Mesenteric fat pad (tissue), 1 donor: ENCODE results near the gene MST1. TPM values are rescaled to one million over a fixed set of nuclear protein-coding genes. Genes with fewer than 3 reads are reported as not detected.

Experiments used
- DNase-seq: peaks from one replicate; pipeline ENCODE4 v3.0.0-alpha.2; 2020; ENCODE audit warnings: low spot score
- total RNA-seq: library from RNA; stranded (reverse); fragmentation: NEBNext Ultra II Directional; extraction: Animal tissue kit (Norgen Biotek cat#: 25700); gene quantifications from one replicate; pipeline ENCODE4 v1.2.1, GENCODE V29; 2021
- donor health status: DM: yes; HTN: yes; CAD: no.

Gene MST1
- total RNA-seq, 1 donor from 2014 or later = 5.7 TPM

GRCh38 chr3:49718858-49719213 lies 29.6 kb upstream of the MST1 start:
- no peak for DNase-seq

GRCh38 chr3:49717959-49718857 lies 28.9 kb upstream of the MST1 start:
- peak; percentile 83 for DNase-seq

DNA sequence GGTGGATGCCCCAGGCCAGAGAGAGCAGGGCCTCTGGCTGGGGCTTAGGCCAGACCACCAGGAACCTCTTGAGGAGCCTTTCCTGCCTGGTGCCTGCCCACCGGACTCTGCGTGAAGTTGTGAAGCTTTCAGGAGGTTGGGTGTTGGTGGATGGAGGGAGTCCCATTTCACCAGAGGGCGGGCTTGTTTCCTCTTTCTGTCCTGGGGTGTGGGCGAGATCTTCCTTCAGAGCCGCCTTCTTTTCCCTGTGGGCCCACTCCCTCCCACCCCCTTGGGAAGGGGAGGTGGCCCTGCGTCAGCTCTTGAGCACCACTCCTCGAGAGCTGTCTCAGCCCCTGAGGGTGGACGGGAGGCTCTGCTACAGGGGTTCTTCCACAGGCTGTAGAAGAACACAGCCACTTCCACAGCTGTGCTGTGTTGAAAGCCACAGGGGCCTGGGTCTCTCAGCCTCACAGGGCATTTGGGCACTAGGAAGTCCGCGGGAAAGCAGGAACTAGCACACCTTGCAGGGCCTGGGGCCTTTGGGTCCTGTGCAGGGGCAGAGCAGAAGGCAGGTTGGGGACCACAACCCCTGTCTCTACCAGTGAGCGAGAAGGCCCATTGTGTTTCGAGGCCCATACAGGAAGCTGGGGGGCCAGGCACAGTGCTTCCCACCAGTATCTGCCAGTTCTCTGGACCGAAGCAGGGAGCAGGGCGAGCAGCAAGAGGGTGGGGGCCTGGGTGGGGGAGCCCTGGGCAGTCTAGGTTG lies 28.1 kb upstream of the MST1 start:
- DNase-seq = peak; percentile 81

- peak; percentile 68 for DNase-seq
Observed at GRCh38 chr3:49716691-49717210, 27.5 kb upstream of the MST1 start.

DNA sequence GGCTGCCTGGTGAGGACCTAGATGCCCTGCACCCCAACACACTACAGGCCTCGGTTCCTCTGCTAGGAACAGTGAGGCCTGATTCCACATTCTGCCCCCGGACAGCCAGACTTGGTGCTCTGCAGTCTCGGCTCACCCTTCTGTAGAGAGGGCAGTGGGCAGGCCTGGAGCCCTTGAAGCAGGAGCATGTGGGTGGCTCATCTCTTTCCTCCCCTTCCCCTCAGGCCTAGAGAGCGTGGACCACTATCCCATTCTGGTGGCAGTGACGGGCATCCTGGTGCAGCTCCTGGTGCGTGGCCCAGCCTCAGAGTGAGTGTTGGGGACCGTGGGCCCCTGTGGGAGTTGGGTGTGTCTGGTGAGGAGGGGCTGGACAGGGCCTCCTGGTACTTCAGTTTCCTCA lies 26.9 kb upstream of the MST1 start:
- DNase-seq = peak; percentile 88

DNA sequence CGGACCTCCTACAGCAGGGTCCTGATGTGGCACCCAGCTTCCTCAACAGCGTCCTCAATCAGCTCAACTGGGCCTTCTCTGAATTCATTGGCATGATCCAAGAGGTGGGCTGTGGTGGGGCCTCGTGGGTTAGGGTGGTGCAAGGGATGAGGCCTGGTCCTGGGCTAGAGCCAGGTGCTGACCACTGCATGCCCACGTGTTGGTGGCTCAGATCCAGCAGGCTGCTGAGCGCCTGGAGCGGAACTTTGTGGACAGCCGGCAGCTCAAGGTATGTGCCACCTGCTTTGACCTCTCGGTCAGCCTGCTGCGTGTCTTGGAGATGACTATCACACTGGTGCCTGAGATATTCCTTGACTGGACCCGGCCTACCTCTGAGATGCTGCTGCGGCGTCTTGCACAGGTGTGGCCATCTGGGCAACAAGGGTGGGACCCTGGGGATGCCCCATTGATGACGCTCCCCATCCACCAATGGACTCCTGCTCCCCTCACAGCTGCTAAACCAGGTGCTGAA lies 26.4 kb upstream of the MST1 start:
- DNase-seq = peak; percentile 81

- no peak for DNase-seq
Observed at GRCh38 chr3:49714728-49715550, 25.7 kb upstream of the MST1 start.

- DNase-seq = no peak
Observed at GRCh38 chr3:49713336-49714105, 24.2 kb upstream of the MST1 start.

GRCh38 chr3:49712631-49713317 lies 23.5 kb upstream of the MST1 start:
- DNase-seq = no peak

DNA sequence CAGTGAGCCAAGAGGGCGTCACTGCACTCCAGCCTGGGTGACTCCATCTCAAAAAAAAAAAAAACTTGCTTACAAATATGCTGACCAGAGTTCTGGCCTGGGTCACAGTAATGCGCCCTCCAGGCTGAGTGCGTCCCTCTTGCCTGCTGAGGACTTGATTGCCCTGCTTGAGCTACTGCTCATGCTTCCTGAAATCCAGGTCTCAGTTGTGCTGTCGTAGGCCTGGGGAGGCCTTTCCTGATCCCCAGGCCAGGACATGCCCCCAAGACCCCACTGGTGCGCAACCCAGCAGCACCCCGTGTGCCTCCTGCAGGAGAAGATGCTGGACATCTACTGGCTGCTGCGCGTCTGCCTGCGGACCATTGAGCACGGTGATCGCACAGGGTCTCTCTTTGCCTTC lies 22.9 kb upstream of the MST1 start:
- DNase-seq = no peak

DNA sequence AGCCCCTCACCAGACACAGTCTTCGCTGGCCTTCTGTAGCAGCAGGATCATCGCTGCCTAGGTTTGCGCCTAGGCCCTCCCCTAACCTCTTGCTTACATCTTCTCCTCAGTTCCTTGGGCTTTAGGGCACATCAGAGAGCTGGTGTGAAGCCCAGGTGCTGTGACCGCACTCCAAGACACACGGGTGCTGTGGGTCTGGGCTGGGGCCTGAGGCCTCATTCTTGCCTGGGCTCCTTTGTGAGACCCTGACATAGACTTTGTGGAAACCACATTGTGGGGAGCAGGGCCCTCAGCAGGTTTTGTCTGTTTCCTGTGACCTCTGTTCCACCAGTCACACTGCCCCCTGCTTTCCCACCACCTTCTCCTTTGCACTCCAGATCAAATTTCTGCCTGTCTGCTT lies 22.2 kb upstream of the MST1 start:
- DNase-seq = no peak

DNA sequence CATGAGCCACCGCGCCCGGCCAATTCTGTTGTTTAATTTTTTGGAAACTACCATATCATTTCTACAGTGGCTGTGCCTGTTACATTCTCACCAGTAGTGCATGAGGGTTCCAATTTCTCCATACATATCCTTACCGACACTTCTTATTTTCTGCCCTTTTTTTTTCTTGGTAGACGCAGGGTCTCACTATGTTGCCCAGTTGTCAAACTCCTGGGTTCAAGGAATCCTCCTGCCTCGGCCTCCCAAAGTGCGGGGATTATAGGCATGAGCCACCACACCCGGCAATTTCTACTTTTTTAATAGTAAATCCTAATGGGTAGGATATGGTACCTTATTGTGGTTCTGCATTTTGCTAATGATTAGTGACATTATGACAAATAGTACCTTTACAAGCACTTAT lies 20.6 kb upstream of the MST1 start:
- DNase-seq = no peak

- DNase-seq = no peak
Observed at GRCh38 chr3:49707113-49707480, 17.8 kb upstream of the MST1 start.

DNA sequence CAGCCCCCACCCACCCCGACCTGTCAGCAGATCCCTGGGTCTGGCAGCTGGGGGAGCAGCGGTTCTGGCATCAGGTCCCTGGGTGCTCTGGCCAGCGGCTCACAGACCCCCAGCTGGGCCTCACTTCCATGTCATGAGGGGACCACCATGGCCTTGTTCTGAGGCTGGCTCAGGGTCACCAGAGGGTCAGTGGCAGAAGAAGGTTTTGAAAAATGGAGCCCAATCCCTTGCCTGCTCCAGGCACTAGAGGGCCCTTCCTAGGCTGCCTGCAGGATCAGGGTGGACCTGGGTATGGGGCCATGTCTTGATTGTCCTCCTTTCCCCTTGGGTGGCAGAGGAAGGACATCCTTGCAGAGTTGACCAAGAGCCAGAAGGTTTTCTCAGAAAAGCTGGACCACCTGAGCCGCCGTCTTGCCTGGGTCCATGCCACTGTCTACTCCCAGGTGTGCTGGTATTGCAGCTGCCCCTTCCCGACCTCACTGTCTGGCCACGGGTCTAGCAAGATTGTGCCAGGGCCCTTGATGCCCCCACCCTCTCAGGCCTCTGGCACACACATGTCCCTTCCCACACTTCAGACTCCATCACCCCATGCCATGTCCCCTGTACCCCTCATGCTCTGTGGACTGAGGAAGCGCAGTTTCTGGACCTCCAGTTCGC lies 17.3 kb upstream of the MST1 start:
- DNase-seq = no peak

DNA sequence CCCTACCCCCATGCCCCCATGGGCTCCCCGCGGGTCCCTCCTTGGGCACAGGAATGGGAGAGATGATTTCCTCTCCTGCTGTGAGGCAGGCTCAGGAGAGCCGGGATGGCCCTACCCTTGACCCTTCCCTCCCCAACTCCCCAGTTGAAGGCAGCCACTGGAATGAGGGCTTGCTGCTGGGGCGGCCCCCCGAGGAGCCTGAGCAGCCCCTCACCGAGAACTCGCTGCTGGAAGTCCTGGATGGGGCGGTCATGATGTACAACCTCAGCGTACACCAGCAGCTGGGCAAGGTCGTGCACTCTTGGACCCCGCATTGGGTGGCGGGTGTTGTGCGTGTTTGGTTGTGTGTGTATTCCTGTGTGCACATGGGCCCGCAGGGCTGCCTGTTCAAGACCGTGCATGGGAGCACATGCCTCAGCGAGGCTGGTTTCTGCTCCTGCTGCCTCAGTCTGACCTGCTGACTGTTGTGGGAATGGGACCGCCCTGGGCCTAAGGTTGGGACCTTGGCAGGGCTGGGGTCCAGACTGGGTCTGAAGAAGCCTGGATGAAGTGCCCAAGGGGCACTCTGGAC lies 16.2 kb upstream of the MST1 start:
- DNase-seq = no peak

GRCh38 chr3:49704629-49705028 lies 15.4 kb upstream of the MST1 start:
- DNase-seq = no peak

GRCh38 chr3:49703956-49704355 lies 14.7 kb upstream of the MST1 start:
- no peak for DNase-seq

DNA sequence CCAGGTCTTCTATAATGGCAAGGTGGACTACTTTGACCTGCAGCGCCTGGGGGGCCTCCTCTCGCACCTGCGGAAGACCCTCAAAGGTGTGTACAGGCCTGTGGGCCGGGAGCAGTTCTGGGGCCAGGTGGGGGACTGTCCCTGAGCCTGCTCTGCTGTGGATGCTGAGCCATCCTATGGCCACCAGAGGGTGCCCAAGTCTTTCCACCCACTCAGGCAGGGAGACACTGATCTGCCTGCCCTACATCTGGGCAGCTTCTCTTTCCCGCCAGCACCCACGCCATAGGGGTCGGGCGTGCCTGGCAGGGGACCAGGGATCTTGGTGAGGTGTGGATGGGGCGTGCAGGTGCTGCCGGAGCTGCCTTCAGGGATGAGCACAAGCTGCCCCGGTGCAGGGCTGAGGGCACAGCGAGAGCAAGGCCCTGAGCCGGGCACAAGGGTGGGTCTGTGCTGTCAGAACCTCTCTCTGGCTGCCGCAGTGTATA lies 14.2 kb upstream of the MST1 start:
- no peak for DNase-seq

DNA sequence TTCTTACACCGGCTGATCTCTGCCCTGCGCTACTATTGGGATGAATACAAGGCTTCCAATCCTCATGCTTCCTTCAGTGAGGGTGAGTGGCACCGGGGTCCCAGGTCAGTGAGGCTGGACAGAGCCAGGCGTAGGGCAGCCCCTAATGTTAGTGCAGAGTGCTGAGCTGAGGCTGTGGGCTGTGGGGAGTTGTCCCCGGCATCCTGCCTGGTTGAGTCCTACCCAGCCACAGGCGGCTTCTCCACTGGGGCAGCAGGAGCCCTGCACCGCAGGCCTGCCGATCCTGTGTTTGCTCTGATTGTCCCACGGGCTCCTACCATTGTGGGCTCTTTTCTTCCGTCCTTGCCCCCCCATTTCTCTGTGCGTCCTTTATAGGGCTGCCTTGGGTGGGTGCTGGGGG lies 13.4 kb upstream of the MST1 start:
- DNase-seq = no peak
